OCI-LY1 (cell line): ENCODE data around the gene MYO1D.

Experiments used
- CTCF ChIP-seq: fragments of 200-600 bp; sonication (generic), shearing (Covaris generic); IDR thresholded peaks from 2 replicates; pipeline ENCODE4 v1.5.1; 2017; ENCODE audit warnings: mild to moderate bottlenecking, antibody characterized with exemption, low read length, moderate library complexity, mixed read lengths
- EZH2 ChIP-seq: fragments of 200-600 bp; sonication (generic), shearing (Covaris generic); IDR thresholded peaks from 2 replicates; pipeline ENCODE4 v1.8.0; 2017; ENCODE audit warnings: borderline replicate concordance, mixed run types, mild to moderate bottlenecking, antibody characterized with exemption, low read length, moderate library complexity, mixed read lengths

GRCh38 chr17:32894245-32894644, 17.3 kb upstream of the MYO1D start:
- no peak for TF ChIP-seq CTCF
- no peak for TF ChIP-seq EZH2
